ENCODE measurements around the gene CACNA1I.
"Not testable (repeated sequence)": the region's sequence is repeated elsewhere in the genome, so short reads cannot be mapped to it uniquely, and the experiment has no call there.

The CACNA1I gene

DNA sequence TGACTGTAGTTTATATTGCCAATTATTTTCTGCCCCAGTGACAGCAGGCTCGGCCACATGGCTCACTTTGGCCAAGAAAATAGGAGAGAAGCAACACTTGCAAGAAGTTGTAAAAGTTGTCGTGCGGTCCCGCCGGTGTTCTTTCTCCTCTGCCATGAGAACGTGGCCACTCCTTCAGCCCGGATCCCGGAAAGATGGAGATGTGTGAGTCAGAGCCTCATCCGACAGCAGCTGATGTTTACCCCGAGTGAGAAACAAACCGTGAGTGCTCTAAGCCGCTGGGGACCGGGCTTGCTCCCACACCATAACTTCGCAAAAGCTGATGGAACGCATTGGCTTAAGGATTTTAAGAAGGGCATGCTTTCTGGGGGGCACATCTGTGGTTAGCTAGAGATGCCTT, 157.0 kb downstream of the CACNA1I start:
- Mint-ChIP-seq H3K4me3 (no peak overlapping the region), H3K27ac (no peak overlapping the region), H3K36me3 (ENCODE audit: low read depth) (no peaks in the 10 kb centered on the region), H3K9me3 (no peaks in the 10 kb centered on the region), H3K4me1 (ENCODE audit: low read depth) (no peaks in the 10 kb centered on the region), H3K27me3 (ENCODE audit: low read depth) (peaks cover 6% of the 10 kb centered on the region)

DNA sequence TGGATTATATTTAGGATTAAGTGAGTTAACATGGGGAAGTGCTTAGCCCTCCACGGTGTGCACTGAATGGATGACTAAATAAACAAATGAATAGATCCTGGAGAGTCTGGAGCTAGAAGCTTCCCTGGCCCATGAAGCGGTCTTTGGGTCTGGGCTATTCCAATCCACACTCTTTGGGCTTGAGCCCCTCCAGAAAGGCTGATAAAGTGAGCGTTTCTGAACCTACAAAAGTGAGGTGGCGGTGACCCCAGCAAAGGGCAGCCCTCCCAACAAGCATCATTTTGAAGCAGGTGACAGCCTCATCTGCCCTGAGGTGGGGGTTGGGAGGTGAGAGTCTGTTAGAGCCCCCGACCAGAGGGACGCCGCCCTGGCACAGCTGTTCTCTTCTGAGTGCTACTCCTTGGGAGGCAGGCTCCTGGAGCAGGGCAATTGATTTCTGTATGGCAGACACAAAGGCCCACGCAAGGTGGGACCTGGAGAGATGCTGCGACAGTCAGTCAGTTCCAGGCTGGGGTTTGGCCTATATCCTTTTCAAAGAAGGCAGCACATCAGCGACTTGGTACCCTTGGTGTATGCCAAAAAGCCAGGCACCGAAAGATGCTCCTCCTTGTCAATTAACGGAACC, 157.8 kb downstream of the CACNA1I start:
- no peaks in the 10 kb centered on the region for H3K4me1 Mint-ChIP-seq (ENCODE audit: low read depth)
- H3K27ac Mint-ChIP-seq = no peak overlapping the region
- no peak overlapping the region for H3K4me3 Mint-ChIP-seq
- H3K9me3 Mint-ChIP-seq = no peaks in the 10 kb centered on the region
- no peaks in the 10 kb centered on the region for H3K36me3 Mint-ChIP-seq (ENCODE audit: low read depth)
- H3K27me3 Mint-ChIP-seq (ENCODE audit: low read depth) = peaks cover 6% of the 10 kb centered on the region

GRCh38 chr22:39729141-39729934, 158.8 kb downstream of the CACNA1I start:
- no peak overlapping the region for H3K27ac Mint-ChIP-seq
- H3K4me3 Mint-ChIP-seq = no peak overlapping the region
- no peaks in the 10 kb centered on the region for H3K9me3 Mint-ChIP-seq
- peaks cover 6% of the 10 kb centered on the region for H3K27me3 Mint-ChIP-seq (ENCODE audit: low read depth)
- H3K36me3 Mint-ChIP-seq (ENCODE audit: low read depth) = no peaks in the 10 kb centered on the region
- no peaks in the 10 kb centered on the region for H3K4me1 Mint-ChIP-seq (ENCODE audit: low read depth)

GRCh38 chr22:39731481-39731880, 160.9 kb downstream of the CACNA1I start:
- H3K4me3 Mint-ChIP-seq = no peak overlapping the region
- no peak overlapping the region for H3K27ac Mint-ChIP-seq
- no peaks in the 10 kb centered on the region for H3K4me1 Mint-ChIP-seq (ENCODE audit: low read depth)
- no peaks in the 10 kb centered on the region for H3K9me3 Mint-ChIP-seq
- peaks cover 13% of the 10 kb centered on the region for H3K27me3 Mint-ChIP-seq (ENCODE audit: low read depth)
- no peaks in the 10 kb centered on the region for H3K36me3 Mint-ChIP-seq (ENCODE audit: low read depth)

- Mint-ChIP-seq H3K4me3 (no peak overlapping the region), H3K36me3 (ENCODE audit: low read depth) (no peaks in the 10 kb centered on the region), H3K4me1 (ENCODE audit: low read depth) (no peaks in the 10 kb centered on the region), H3K9me3 (no peaks in the 10 kb centered on the region), H3K27ac (no peak overlapping the region), H3K27me3 (ENCODE audit: low read depth) (peaks cover 16% of the 10 kb centered on the region)
Observed at GRCh38 chr22:39731881-39732555, 161.5 kb downstream of the CACNA1I start.

GRCh38 chr22:39732625-39733024, 162.1 kb downstream of the CACNA1I start:
- no peaks in the 10 kb centered on the region for H3K9me3 Mint-ChIP-seq

DNA sequence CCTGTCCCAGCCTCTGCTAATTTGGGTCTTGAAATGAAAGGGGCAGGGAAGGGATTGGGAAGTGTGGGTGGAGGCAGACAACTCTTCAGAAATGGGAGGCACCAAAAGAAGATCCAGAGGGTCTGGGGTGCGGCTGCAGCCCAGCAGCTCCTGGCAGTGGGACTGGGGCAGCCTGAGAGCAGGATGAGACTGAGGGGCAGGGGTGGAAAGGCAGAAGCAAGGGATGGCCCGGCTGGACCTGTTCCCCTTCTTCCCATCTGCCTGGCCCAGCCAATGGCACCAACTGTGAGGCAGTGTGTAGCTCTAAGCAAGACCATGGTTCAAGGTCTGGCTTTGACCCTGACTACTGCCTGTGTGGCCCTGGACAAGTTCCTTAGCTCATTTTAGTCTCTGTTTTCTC, 162.6 kb downstream of the CACNA1I start:
- no peaks in the 10 kb centered on the region for H3K9me3 Mint-ChIP-seq
- no peak overlapping the region for H3K27ac Mint-ChIP-seq
- H3K36me3 Mint-ChIP-seq (ENCODE audit: low read depth) = no peaks in the 10 kb centered on the region
- H3K27me3 Mint-ChIP-seq (ENCODE audit: low read depth) = peaks cover 28% of the 10 kb centered on the region
- H3K4me1 Mint-ChIP-seq (ENCODE audit: low read depth) = peaks cover 2% of the 10 kb centered on the region
- no peak overlapping the region for H3K4me3 Mint-ChIP-seq

More at GRCh38 chr22:39732625-39733024, 162.1 kb downstream of the CACNA1I start:
- Mint-ChIP-seq H3K36me3 (ENCODE audit: low read depth) (no peaks in the 10 kb centered on the region), H3K27ac (no peak overlapping the region), H3K27me3 (ENCODE audit: low read depth) (peaks cover 23% of the 10 kb centered on the region), H3K4me3 (no peak overlapping the region), H3K4me1 (ENCODE audit: low read depth) (no peaks in the 10 kb centered on the region)

- not testable (repeated sequence) for H3K4me3 Mint-ChIP-seq; H3K9me3 Mint-ChIP-seq; H3K36me3 Mint-ChIP-seq (ENCODE audit: low read depth); H3K4me1 Mint-ChIP-seq (ENCODE audit: low read depth); H3K27ac Mint-ChIP-seq
- H3K27me3 Mint-ChIP-seq (ENCODE audit: low read depth) = peaks cover 30% of the 10 kb centered on the region
Observed at GRCh38 chr22:39734046-39734445, 163.5 kb downstream of the CACNA1I start.

GRCh38 chr22:39734866-39735265, 164.3 kb downstream of the CACNA1I start:
- H3K4me3 Mint-ChIP-seq = no peak overlapping the region
- H3K27ac Mint-ChIP-seq = no peak overlapping the region
- peaks cover 30% of the 10 kb centered on the region for H3K27me3 Mint-ChIP-seq (ENCODE audit: low read depth)
- H3K36me3 Mint-ChIP-seq (ENCODE audit: low read depth) = peaks cover 2% of the 10 kb centered on the region
- H3K9me3 Mint-ChIP-seq = peaks cover 9% of the 10 kb centered on the region
- H3K4me1 Mint-ChIP-seq (ENCODE audit: low read depth) = peaks cover 2% of the 10 kb centered on the region

GRCh38 chr22:39735776-39736175, 165.2 kb downstream of the CACNA1I start:
- no peak overlapping the region for H3K4me3 Mint-ChIP-seq
- H3K27me3 Mint-ChIP-seq (ENCODE audit: low read depth) = peaks cover 30% of the 10 kb centered on the region
- peaks cover 2% of the 10 kb centered on the region for H3K4me1 Mint-ChIP-seq (ENCODE audit: low read depth)
- no peak overlapping the region for H3K27ac Mint-ChIP-seq
- H3K36me3 Mint-ChIP-seq (ENCODE audit: low read depth) = peaks cover 2% of the 10 kb centered on the region
- H3K9me3 Mint-ChIP-seq = peaks cover 11% of the 10 kb centered on the region

GRCh38 chr22:39738746-39739145, 168.2 kb downstream of the CACNA1I start:
- peaks cover 17% of the 10 kb centered on the region for H3K9me3 Mint-ChIP-seq

More at GRCh38 chr22:39738746-39739145, 168.2 kb downstream of the CACNA1I start:
- H3K27ac Mint-ChIP-seq = no peak overlapping the region
- peaks cover 34% of the 10 kb centered on the region for H3K27me3 Mint-ChIP-seq (ENCODE audit: low read depth)
- peaks cover 5% of the 10 kb centered on the region for H3K36me3 Mint-ChIP-seq (ENCODE audit: low read depth)
- H3K4me1 Mint-ChIP-seq (ENCODE audit: low read depth) = peaks cover 2% of the 10 kb centered on the region
- H3K4me3 Mint-ChIP-seq = no peak overlapping the region
